ENCODE measurements around the gene SLC25A12.
A peak's percentile ranks its signal among the peaks of the same experiment; 100 is the strongest.

SLC25A12 gene

GRCh38 chr2:171754254-171754939 lies 139.6 kb downstream of the SLC25A12 start:
- Mint-ChIP-seq H3K4me1 (no peaks in the 10 kb centered on the region), H3K27ac (no peak overlapping the region), H3K9me3 (no peaks in the 10 kb centered on the region), H3K27me3 (no peaks in the 10 kb centered on the region), H3K4me3 (no peak overlapping the region), H3K36me3 (peaks cover 35% of the 10 kb centered on the region)

GRCh38 chr2:171747371-171747770 lies 146.7 kb downstream of the SLC25A12 start:
- Mint-ChIP-seq H3K4me3 (no peak overlapping the region), H3K36me3 (peaks cover 21% of the 10 kb centered on the region), H3K9me3 (no peaks in the 10 kb centered on the region), H3K27ac (no peak overlapping the region), H3K27me3 (no peaks in the 10 kb centered on the region), H3K4me1 (no peaks in the 10 kb centered on the region)

- no peaks in the 10 kb centered on the region for H3K9me3 Mint-ChIP-seq
- H3K27ac Mint-ChIP-seq = no peak overlapping the region
- peaks cover 26% of the 10 kb centered on the region for H3K36me3 Mint-ChIP-seq
- no peaks in the 10 kb centered on the region for H3K27me3 Mint-ChIP-seq
- no peaks in the 10 kb centered on the region for H3K4me1 Mint-ChIP-seq
- no peak overlapping the region for H3K4me3 Mint-ChIP-seq
These were observed 148.2 kb downstream of the SLC25A12 start for GRCh38 chr2:171745806-171746205.

GRCh38 chr2:171745141-171745540 lies 148.9 kb downstream of the SLC25A12 start:
- Mint-ChIP-seq H3K36me3 (peaks cover 31% of the 10 kb centered on the region), H3K4me1 (no peaks in the 10 kb centered on the region), H3K27me3 (no peaks in the 10 kb centered on the region), H3K9me3 (no peaks in the 10 kb centered on the region), H3K4me3 (no peak overlapping the region), H3K27ac (no peak overlapping the region)

- Mint-ChIP-seq H3K36me3 (peaks cover 28% of the 10 kb centered on the region), H3K4me1 (no peaks in the 10 kb centered on the region), H3K9me3 (no peaks in the 10 kb centered on the region), H3K4me3 (no peak overlapping the region), H3K27ac (peak overlapping the region; percentile 51), H3K27me3 (no peaks in the 10 kb centered on the region)
These were observed 151.3 kb downstream of the SLC25A12 start for GRCh38 chr2:171742760-171743159.

GRCh38 chr2:171741189-171741588 lies 152.9 kb downstream of the SLC25A12 start:
- Mint-ChIP-seq H3K27me3 (no peaks in the 10 kb centered on the region), H3K4me1 (no peaks in the 10 kb centered on the region), H3K9me3 (no peaks in the 10 kb centered on the region), H3K27ac (no peak overlapping the region), H3K36me3 (peaks cover 30% of the 10 kb centered on the region), H3K4me3 (no peak overlapping the region)

- H3K27me3 Mint-ChIP-seq = no peaks in the 10 kb centered on the region
- peaks cover 37% of the 10 kb centered on the region for H3K36me3 Mint-ChIP-seq
- no peaks in the 10 kb centered on the region for H3K9me3 Mint-ChIP-seq
These were observed 157.9 kb downstream of the SLC25A12 start for GRCh38 chr2:171735991-171736710.

More at GRCh38 chr2:171735991-171736710, 157.9 kb downstream of the SLC25A12 start:
- no peak overlapping the region for H3K27ac Mint-ChIP-seq
- no peak overlapping the region for H3K4me3 Mint-ChIP-seq
- no peaks in the 10 kb centered on the region for H3K4me1 Mint-ChIP-seq

All from activated naive CD4-positive, alpha-beta T cell treated with anti-CD3 and anti-CD28 coated beads, Interleukin-2, amount 50 U/mL, for 24 hours (primary cell).